Measurements from ENCODE around the gene GOLGA6L9. TPM values are rescaled to one million over a fixed set of nuclear protein-coding genes. Genes with fewer than 3 reads are reported as not detected.
A peak's percentile ranks its signal among the peaks of the same experiment; 100 is the strongest.
"Not testable (repeated sequence)": the region's sequence is repeated elsewhere in the genome, so short reads cannot be mapped to it uniquely, and the experiment has no call there.

Gene GOLGA6L9
- polyA plus RNA-seq, 4 donors: 2.2 to 8.1 (median 3.6) TPM

GRCh38 chr15:82420516-82420915 lies 9.1 kb upstream of the GOLGA6L9 start:
- not testable (repeated sequence) for FAIRE-seq; H3K27me3 ChIP-seq (ENCODE audit: control insufficient read depth in 3 of 3, insufficient read depth in 3 of 3, low read length in 3 of 3); H3K27ac ChIP-seq (ENCODE audit: low read depth in 1 of 3, low read length in 2 of 3); H3K9me3 ChIP-seq (ENCODE audit: control insufficient read depth in 2 of 2, insufficient read depth in 1 of 2, low read depth in 1 of 2, low read length in 1 of 2); DNase-seq; H3K4me1 ChIP-seq (ENCODE audit: control insufficient read depth in 3 of 3, insufficient read depth in 2 of 3, low read depth in 1 of 3, low read length in 2 of 3); H3K36me3 ChIP-seq (ENCODE audit: control insufficient read depth in 3 of 3, insufficient read depth in 2 of 3, low read depth in 1 of 3, low read length in 3 of 3); H3K4me3 ChIP-seq (ENCODE audit: low read depth in 1 of 3, low read length in 3 of 3)
- 88 to 100% (median 98%) methylated on average over 2 of the region's 2 CpGs for WGBS, 3 donors

GRCh38 chr15:82420966-82421365 lies 8.7 kb upstream of the GOLGA6L9 start:
- no CpG with 5 or more reads among the region's 1 CpG for WGBS, 3 donors
- FAIRE-seq, DNase-seq: not testable (repeated sequence)

GRCh38 chr15:82427117-82427516 lies 2.5 kb upstream of the GOLGA6L9 start:
- H3K27ac ChIP-seq (ENCODE audit: low read depth in 1 of 3, low read length in 2 of 3); H3K27me3 ChIP-seq (ENCODE audit: control insufficient read depth in 3 of 3, insufficient read depth in 3 of 3, low read length in 3 of 3); DNase-seq; H3K4me3 ChIP-seq (ENCODE audit: low read depth in 1 of 3, low read length in 3 of 3); H3K4me1 ChIP-seq (ENCODE audit: control insufficient read depth in 3 of 3, insufficient read depth in 2 of 3, low read depth in 1 of 3, low read length in 2 of 3); H3K9me3 ChIP-seq (ENCODE audit: control insufficient read depth in 2 of 2, insufficient read depth in 1 of 2, low read depth in 1 of 2, low read length in 1 of 2); H3K36me3 ChIP-seq (ENCODE audit: control insufficient read depth in 3 of 3, insufficient read depth in 2 of 3, low read depth in 1 of 3, low read length in 3 of 3); FAIRE-seq: not testable (repeated sequence)
- WGBS, 3 donors: 43 to 71% (median 50%) methylated on average over 1 of the region's 1 CpG

More at GRCh38 chr15:82420966-82421365, 8.7 kb upstream of the GOLGA6L9 start:
- not testable (repeated sequence) for H3K9me3 ChIP-seq (ENCODE audit: control insufficient read depth in 2 of 2, insufficient read depth in 1 of 2, low read depth in 1 of 2, low read length in 1 of 2); H3K4me3 ChIP-seq (ENCODE audit: low read depth in 1 of 3, low read length in 3 of 3); H3K27me3 ChIP-seq (ENCODE audit: control insufficient read depth in 3 of 3, insufficient read depth in 3 of 3, low read length in 3 of 3); H3K36me3 ChIP-seq (ENCODE audit: control insufficient read depth in 3 of 3, insufficient read depth in 2 of 3, low read depth in 1 of 3, low read length in 3 of 3); H3K27ac ChIP-seq (ENCODE audit: low read depth in 1 of 3, low read length in 2 of 3); H3K4me1 ChIP-seq (ENCODE audit: control insufficient read depth in 3 of 3, insufficient read depth in 2 of 3, low read depth in 1 of 3, low read length in 2 of 3)

GRCh38 chr15:82445420-82445819 lies 15.8 kb downstream of the GOLGA6L9 start:
- 1% methylated on average over 18 to 21 of the region's 32 CpGs for WGBS, 3 donors
- not testable (repeated sequence) for H3K27me3 ChIP-seq (ENCODE audit: control insufficient read depth in 3 of 3, insufficient read depth in 3 of 3, low read length in 3 of 3); H3K4me1 ChIP-seq (ENCODE audit: control insufficient read depth in 3 of 3, insufficient read depth in 2 of 3, low read depth in 1 of 3, low read length in 2 of 3); FAIRE-seq; DNase-seq; H3K36me3 ChIP-seq (ENCODE audit: control insufficient read depth in 3 of 3, insufficient read depth in 2 of 3, low read depth in 1 of 3, low read length in 3 of 3); H3K9me3 ChIP-seq (ENCODE audit: control insufficient read depth in 2 of 2, insufficient read depth in 1 of 2, low read depth in 1 of 2, low read length in 1 of 2)
- Histone ChIP-seq H3K27ac (ENCODE audit: low read depth in 1 of 3, low read length in 2 of 3) (peak overlapping the region in 1 of 3 donors; percentile 42), H3K4me3 (ENCODE audit: low read depth in 1 of 3, low read length in 3 of 3) (peak overlapping the region; percentile 15 to 44 (median 15))

GRCh38 chr15:82457336-82457735 lies 27.7 kb downstream of the GOLGA6L9 start:
- DNase-seq; H3K27ac ChIP-seq (ENCODE audit: low read depth in 1 of 3, low read length in 2 of 3); H3K36me3 ChIP-seq (ENCODE audit: control insufficient read depth in 3 of 3, insufficient read depth in 2 of 3, low read depth in 1 of 3, low read length in 3 of 3); H3K9me3 ChIP-seq (ENCODE audit: control insufficient read depth in 2 of 2, insufficient read depth in 1 of 2, low read depth in 1 of 2, low read length in 1 of 2); H3K4me1 ChIP-seq (ENCODE audit: control insufficient read depth in 3 of 3, insufficient read depth in 2 of 3, low read depth in 1 of 3, low read length in 2 of 3); H3K4me3 ChIP-seq (ENCODE audit: low read depth in 1 of 3, low read length in 3 of 3); H3K27me3 ChIP-seq (ENCODE audit: control insufficient read depth in 3 of 3, insufficient read depth in 3 of 3, low read length in 3 of 3); FAIRE-seq: not testable (repeated sequence)
- 82 to 87% (median 85%) methylated on average over 2 of the region's 4 CpGs for WGBS, 3 donors

GRCh38 chr15:82465629-82466028 lies 36.0 kb downstream of the GOLGA6L9 start:
- H3K27me3 ChIP-seq (ENCODE audit: control insufficient read depth in 3 of 3, insufficient read depth in 3 of 3, low read length in 3 of 3); H3K4me1 ChIP-seq (ENCODE audit: control insufficient read depth in 3 of 3, insufficient read depth in 2 of 3, low read depth in 1 of 3, low read length in 2 of 3); H3K36me3 ChIP-seq (ENCODE audit: control insufficient read depth in 3 of 3, insufficient read depth in 2 of 3, low read depth in 1 of 3, low read length in 3 of 3); DNase-seq; FAIRE-seq; H3K4me3 ChIP-seq (ENCODE audit: low read depth in 1 of 3, low read length in 3 of 3); H3K27ac ChIP-seq (ENCODE audit: low read depth in 1 of 3, low read length in 2 of 3); H3K9me3 ChIP-seq (ENCODE audit: control insufficient read depth in 2 of 2, insufficient read depth in 1 of 2, low read depth in 1 of 2, low read length in 1 of 2): not testable (repeated sequence)
- no CpG with 5 or more reads among the region's 5 CpGs for WGBS, 3 donors

GRCh38 chr15:82468205-82468604 lies 38.6 kb downstream of the GOLGA6L9 start:
- not testable (repeated sequence) for H3K36me3 ChIP-seq (ENCODE audit: control insufficient read depth in 3 of 3, insufficient read depth in 2 of 3, low read depth in 1 of 3, low read length in 3 of 3); H3K27me3 ChIP-seq (ENCODE audit: control insufficient read depth in 3 of 3, insufficient read depth in 3 of 3, low read length in 3 of 3); H3K4me3 ChIP-seq (ENCODE audit: low read depth in 1 of 3, low read length in 3 of 3); H3K27ac ChIP-seq (ENCODE audit: low read depth in 1 of 3, low read length in 2 of 3); FAIRE-seq; H3K9me3 ChIP-seq (ENCODE audit: control insufficient read depth in 2 of 2, insufficient read depth in 1 of 2, low read depth in 1 of 2, low read length in 1 of 2); DNase-seq; H3K4me1 ChIP-seq (ENCODE audit: control insufficient read depth in 3 of 3, insufficient read depth in 2 of 3, low read depth in 1 of 3, low read length in 2 of 3)
- WGBS, 3 donors: 0 to 9% (median 5%) methylated on average over 2 to 4 of the region's 11 CpGs

GRCh38 chr15:82469381-82469780 lies 39.8 kb downstream of the GOLGA6L9 start:
- FAIRE-seq; DNase-seq; H3K4me3 ChIP-seq (ENCODE audit: low read depth in 1 of 3, low read length in 3 of 3); H3K27me3 ChIP-seq (ENCODE audit: control insufficient read depth in 3 of 3, insufficient read depth in 3 of 3, low read length in 3 of 3); H3K9me3 ChIP-seq (ENCODE audit: control insufficient read depth in 2 of 2, insufficient read depth in 1 of 2, low read depth in 1 of 2, low read length in 1 of 2); H3K4me1 ChIP-seq (ENCODE audit: control insufficient read depth in 3 of 3, insufficient read depth in 2 of 3, low read depth in 1 of 3, low read length in 2 of 3); H3K36me3 ChIP-seq (ENCODE audit: control insufficient read depth in 3 of 3, insufficient read depth in 2 of 3, low read depth in 1 of 3, low read length in 3 of 3); H3K27ac ChIP-seq (ENCODE audit: low read depth in 1 of 3, low read length in 2 of 3): not testable (repeated sequence)
- WGBS, 3 donors: no CpG with 5 or more reads among the region's 12 CpGs

GRCh38 chr15:82472269-82472982 lies 42.8 kb downstream of the GOLGA6L9 start:
- H3K27ac ChIP-seq (ENCODE audit: low read depth in 1 of 3, low read length in 2 of 3); FAIRE-seq; H3K27me3 ChIP-seq (ENCODE audit: control insufficient read depth in 3 of 3, insufficient read depth in 3 of 3, low read length in 3 of 3); H3K9me3 ChIP-seq (ENCODE audit: control insufficient read depth in 2 of 2, insufficient read depth in 1 of 2, low read depth in 1 of 2, low read length in 1 of 2); H3K4me1 ChIP-seq (ENCODE audit: control insufficient read depth in 3 of 3, insufficient read depth in 2 of 3, low read depth in 1 of 3, low read length in 2 of 3); H3K4me3 ChIP-seq (ENCODE audit: low read depth in 1 of 3, low read length in 3 of 3); H3K36me3 ChIP-seq (ENCODE audit: control insufficient read depth in 3 of 3, insufficient read depth in 2 of 3, low read depth in 1 of 3, low read length in 3 of 3): not testable (repeated sequence)
- DNase-seq: peak in 1 of 2 donors; percentile 1
- 87 to 90% (median 89%) methylated on average over 24 to 30 of the region's 32 CpGs for WGBS, 3 donors

All from small intestine (tissue), 7 donors.